PFSK-1 (cell line): ENCODE results near the gene SIX3.

Experiments
- POLR2AphosphoS5 ChIP-seq: IDR thresholded peaks from 2 replicates; pipeline ENCODE4 v1.6.1; 2012; ENCODE audit warnings: low read depth, mild to moderate bottlenecking, control low read depth, low read length, moderate library complexity
- TF ChIP-seq, protein P1 (sequence below), 2 experiments: IDR thresholded peaks; 2 replicates each; pipeline versions ENCODE4 v1.6.1 to v1.8.0; 2011 to 2012; ENCODE audit warnings: low read depth in 2 of 2, low read length in 2 of 2, control low read depth in 1 of 2, inconsistent platforms in 1 of 2, mild to moderate bottlenecking in 1 of 2, moderate library complexity in 1 of 2; ENCODE audit not compliant: insufficient read depth in 1 of 2

DNA sequence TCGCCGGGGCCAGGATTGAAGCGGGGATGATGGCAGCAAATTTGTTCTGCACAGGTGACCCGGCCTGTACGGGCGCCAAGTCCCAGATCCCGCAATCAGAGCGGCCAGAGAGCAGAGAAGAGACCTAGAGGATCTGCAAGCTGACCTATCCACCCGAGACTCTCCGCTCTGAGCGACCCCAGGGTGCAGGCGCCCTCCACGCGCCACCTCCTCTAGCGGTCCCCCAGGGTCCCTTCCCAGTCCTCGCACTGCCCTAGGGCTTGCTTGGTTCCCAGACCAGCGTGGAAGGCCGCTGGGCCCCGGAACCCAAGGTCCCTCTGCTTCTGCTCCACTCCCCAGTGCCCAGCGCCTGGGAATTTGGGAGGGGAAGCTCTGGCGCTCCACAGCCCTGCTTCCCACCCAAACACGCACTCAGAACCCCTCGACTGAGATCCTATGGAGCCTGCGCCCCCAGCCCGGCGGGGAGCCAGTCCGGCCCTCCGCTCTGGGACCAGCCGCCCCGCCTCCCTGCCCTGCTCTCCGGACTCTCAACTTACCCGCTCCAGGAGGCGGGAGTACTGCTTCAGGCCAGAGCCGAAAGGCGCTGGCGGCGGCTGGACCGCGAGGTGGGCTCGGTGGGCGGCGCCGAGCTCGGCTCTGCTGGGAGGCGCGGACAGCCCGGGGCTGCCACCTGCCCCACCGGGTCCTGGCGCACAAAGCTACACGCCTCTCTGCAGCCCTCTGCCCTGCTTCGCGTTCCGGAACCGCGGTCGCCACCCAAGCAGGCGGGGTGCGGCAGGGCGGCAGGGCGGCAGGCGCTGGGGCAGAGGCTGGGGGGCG, 3.0 kb upstream of the SIX3 start:
- TF ChIP-seq, protein P1, sequence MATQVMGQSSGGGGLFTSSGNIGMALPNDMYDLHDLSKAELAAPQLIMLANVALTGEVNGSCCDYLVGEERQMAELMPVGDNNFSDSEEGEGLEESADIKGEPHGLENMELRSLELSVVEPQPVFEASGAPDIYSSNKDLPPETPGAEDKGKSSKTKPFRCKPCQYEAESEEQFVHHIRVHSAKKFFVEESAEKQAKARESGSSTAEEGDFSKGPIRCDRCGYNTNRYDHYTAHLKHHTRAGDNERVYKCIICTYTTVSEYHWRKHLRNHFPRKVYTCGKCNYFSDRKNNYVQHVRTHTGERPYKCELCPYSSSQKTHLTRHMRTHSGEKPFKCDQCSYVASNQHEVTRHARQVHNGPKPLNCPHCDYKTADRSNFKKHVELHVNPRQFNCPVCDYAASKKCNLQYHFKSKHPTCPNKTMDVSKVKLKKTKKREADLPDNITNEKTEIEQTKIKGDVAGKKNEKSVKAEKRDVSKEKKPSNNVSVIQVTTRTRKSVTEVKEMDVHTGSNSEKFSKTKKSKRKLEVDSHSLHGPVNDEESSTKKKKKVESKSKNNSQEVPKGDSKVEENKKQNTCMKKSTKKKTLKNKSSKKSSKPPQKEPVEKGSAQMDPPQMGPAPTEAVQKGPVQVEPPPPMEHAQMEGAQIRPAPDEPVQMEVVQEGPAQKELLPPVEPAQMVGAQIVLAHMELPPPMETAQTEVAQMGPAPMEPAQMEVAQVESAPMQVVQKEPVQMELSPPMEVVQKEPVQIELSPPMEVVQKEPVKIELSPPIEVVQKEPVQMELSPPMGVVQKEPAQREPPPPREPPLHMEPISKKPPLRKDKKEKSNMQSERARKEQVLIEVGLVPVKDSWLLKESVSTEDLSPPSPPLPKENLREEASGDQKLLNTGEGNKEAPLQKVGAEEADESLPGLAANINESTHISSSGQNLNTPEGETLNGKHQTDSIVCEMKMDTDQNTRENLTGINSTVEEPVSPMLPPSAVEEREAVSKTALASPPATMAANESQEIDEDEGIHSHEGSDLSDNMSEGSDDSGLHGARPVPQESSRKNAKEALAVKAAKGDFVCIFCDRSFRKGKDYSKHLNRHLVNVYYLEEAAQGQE (IDR thresholded peaks at IDR 0.05; ENCODE audit: insufficient read depth in 1 of 2, low read depth in 2 of 2, low read length in 2 of 2): no peak
- TF ChIP-seq POLR2AphosphoS5: no peak
